ENCODE results near the gene FAM53A. TPM values are rescaled to one million over a fixed set of nuclear protein-coding genes. Genes with fewer than 3 reads are reported as not detected.
"Not testable (repeated sequence)": the region's sequence is repeated elsewhere in the genome, so short reads cannot be mapped to it uniquely, and the experiment has no call there.

Gene FAM53A
- total RNA-seq, 1 experiment from 2014 or later, result 7.3 TPM

DNA sequence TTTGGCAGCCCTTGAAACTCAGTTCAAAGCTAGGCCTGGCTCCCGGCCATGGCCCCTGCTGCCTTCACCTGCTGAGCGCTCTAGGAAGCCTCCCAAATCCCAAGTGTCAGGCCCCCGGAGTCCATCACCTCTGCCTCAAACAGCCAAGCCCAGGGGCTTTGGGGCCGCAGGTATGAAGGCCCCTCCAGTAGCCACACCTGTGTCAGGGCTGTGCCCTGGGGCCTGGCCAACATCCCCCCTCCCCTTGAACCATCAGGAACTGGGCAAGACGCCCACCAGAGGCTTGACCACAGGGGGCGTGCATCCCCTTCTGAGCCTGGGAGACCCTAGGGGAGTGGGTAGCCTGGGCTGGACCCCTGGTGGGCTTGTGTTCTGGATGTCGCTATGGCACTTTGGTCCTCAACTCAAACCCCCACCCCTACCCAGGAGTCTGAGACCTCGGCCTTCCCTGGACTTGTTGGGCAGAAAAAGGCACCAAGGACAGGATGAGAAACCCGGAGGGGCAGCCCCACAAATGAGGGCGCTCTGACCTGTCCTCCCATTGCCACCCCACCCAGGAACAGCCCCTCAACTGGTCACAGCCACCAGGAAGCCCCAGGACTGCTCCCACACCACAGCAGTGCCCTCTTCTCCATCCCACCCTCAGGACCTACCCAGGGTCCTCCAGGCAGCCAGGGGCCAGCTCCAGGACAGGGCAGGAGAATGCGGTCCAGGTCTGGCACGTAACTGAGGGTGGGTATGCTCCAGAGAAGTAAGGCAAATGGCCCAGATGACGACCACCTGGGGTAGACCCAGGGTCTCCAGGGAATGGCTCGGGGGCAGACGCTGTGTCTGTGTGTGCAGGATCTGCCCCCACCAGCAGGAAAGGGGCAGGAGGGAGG lies 32.2 kb upstream of the FAM53A start:
- no peak for DNase-seq (ENCODE audit: low read depth)

- no peak for DNase-seq (ENCODE audit: low read depth)
Measured at GRCh38 chr4:1715002-1715758, 31.1 kb upstream of the FAM53A start.

DNA sequence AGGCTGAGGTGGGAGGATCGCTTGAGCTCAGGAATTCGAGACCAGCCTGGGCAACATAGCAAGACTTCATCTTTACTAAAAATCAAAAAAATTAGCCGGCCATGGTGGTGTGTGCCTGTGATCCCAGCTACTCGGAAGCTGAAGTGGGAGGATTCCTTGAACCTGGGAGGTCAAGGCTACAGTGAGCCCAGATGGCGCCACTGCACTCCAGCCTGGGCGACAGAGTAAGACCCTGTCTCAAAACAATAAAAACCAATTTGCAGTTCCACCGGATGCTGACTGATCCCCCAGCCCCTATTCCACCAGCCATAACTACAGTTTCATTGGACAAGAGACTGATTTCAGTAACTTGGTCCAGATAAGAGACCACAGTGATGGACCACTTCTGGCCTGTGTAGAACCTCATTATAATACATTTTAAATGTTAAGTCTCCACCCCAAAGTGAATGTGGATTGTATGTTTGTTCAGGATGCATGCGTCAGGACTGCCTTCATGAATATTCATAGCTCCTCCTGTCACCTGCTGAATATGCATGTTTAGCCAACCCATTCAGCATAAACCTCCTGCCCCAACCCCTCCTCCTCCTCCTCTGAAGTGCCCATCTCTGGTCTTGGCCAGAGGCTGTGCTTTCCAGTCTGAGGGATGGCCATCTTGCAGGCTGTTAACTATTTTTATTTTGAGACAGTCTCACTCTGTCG lies 30.3 kb upstream of the FAM53A start:
- peak; percentile 60 for DNase-seq (ENCODE audit: low read depth)

GRCh38 chr4:1713003-1713851 lies 29.1 kb upstream of the FAM53A start:
- DNase-seq (ENCODE audit: low read depth), result no peak

DNA sequence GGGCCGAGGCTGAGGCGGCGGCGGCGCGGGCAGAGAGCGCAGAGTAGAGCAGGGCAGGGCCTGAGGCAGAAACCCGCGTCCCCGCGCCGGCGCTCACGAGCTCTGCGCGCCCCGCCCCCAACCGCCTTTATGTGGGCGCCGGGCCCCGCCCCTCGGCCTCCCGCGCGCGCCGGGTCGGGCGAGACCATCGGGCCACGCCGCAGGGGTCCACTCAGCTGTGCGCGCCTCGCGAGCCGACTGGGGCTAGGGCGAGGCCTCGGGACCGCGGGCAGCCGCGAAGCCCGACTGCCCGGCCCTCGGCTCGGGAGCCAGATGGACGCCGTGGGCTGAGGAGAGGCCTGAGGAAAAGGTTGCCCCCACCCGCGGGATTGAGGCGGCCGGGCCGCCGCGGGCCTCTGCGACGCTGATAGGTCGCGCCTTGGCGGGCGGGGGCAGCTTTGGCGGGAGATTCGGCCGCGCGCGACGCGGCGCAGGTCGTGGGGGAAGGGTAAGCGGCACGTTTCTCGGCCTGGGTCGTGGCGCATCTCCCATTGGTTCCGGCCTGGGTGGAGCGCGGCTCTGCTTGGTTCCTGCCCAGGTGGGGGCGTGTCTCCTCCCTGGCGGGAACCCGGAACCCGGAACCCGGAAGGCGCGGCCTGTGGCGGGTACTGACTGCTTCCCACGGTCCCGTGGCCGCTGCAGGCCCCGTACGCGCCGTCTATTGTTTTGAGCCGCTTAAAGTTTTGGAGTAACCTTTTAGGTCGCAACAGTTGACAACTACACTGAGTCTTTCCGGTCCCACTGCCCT lies 28.3 kb upstream of the FAM53A start, which contains the start of gene SLBP:
Gene SLBP (minus strand): TSS at position 104 of the 787 bp plus-strand sequence. CDS start 131 bp downstream, outside the sequence.
- DNase-seq (ENCODE audit: low read depth), result peak; percentile 93

- DNase-seq (ENCODE audit: low read depth), result peak; percentile 52
Measured at GRCh38 chr4:1711571-1712215, 27.6 kb upstream of the FAM53A start.

GRCh38 chr4:1711055-1711570 lies 27.0 kb upstream of the FAM53A start:
- no peak for DNase-seq (ENCODE audit: low read depth)

DNA sequence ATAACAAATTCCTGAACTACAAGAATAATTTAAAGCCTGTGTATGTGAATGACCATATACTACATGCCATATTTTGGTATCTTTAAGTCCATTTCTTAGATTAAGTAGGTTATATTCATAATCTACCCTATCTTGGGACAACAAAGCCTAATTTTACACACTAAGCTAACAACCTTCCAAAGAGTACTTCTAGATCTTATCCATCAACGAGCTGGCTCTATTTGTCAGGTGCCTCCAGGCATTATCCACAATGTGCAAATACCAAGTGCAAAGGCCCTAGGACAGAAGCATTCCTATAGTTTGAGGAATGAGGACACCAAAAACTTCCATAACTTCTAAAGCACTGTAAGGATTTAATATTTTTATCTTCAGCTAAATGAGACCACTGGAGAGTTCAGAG lies 24.5 kb upstream of the FAM53A start:
- DNase-seq (ENCODE audit: low read depth), result no peak

GRCh38 chr4:1706358-1706757 lies 22.2 kb upstream of the FAM53A start:
- no peak for DNase-seq (ENCODE audit: low read depth)

GRCh38 chr4:1705732-1706131 lies 21.6 kb upstream of the FAM53A start:
- DNase-seq (ENCODE audit: low read depth), result no peak

DNA sequence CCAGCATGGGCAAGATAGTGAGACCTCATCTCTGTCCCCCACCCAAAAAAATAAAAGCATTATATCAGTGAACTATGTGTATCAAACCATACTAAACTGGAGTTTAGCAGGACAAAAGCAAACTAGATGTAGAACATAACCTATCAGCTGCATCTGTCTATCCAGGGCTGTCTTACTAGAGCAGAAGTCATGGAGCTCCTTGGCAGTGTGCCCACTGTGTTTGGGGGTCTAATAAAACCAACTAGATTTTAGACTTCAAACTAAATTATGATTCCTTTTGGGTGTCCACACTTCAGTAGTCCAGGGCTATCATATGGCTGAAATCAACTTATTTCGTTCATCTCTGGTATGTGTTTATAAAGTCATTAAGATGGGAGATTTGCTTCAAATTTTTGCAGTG lies 19.8 kb upstream of the FAM53A start:
- DNase-seq (ENCODE audit: low read depth), result no peak

GRCh38 chr4:1701671-1702070 lies 17.6 kb upstream of the FAM53A start:
- DNase-seq (ENCODE audit: low read depth), result not testable (repeated sequence)

- DNase-seq (ENCODE audit: low read depth), result no peak
Measured at GRCh38 chr4:1695913-1696312, 11.8 kb upstream of the FAM53A start.

DNA sequence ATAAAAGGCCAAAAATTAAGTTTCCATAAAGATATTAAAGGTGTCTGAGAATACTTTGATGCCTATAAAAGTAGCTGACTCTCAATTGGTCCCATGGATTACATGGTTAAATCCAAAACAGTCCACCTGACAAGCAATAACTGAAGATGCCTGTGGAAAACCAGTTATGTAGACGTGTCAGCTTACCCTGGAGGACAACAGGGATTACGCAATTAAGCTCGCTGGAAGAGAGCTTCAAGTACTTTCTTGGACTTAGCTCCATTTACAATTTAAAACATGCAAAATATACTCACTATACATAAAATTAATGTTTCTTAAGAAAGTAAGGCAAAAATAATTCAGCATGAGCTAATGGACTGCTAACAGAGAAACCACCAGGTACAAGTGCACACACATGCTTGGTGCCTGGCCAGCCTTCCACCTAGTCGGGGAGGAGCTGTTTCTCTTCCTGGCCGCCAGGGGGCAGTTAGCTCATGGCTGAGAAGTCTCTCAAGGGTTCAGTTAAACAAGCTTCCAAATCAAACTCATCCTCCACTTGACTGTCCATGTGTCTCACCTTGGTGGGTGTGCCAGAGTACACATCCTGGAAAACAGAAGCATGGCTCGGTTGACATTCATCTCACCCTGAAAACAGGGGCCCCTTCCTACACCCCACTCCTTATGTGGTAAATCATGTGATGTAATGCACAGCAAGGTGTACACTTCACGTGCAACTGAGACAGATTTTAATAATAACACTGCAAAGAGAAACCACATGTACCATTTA lies 9.2 kb upstream of the FAM53A start:
- peak; percentile 65 for DNase-seq (ENCODE audit: low read depth)

DNA sequence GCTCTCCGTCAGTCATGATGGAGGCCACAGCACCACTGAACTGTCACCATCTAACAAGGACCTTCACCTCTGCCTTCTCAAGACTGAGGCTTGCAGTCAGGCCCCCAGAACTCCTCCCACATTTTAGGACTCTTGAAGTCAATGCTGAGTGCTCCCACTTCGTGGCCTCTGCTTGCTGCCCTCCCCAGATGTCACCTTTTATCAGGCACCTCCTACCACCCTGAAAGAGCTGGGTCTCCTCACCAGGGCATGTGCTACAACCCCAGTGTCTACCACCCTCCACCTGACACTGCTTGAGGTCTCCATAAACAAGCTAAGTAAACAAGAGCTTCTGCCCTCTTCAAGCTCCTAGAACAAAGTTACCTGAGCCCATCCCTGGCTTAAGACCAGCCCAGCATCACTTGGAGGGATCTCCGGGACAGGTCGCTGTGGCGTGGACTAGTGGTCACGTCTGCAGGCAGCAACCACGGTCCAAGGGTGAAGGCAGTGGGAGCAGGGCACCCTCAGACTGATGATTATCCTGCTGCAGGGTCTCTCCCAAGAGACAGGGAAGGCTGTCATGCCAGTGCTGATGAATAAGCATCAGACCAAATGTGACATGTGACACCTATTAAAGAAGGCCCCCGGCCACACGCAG lies 7.7 kb upstream of the FAM53A start:
- no peak for DNase-seq (ENCODE audit: low read depth)

DNA sequence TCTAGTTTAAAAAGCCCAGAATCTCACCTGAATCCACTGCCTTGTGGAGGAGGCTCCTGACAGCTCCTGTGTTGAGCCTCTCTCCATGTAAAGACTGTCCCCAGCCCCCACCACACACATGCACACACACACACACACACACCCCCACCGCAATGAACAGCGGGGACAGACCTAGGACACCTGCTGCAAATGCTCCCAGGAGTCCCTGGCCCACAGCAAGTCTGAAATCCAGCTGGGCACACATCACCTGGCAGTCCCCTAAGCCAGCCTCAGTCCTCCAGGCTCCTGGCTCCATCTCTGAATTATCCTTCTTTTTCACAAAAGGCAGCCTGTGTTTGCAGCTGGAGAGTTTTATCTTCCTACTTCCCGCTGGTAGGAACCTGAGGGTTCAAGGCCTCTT lies 6.6 kb upstream of the FAM53A start:
- no peak for DNase-seq (ENCODE audit: low read depth)

- no peak for DNase-seq (ENCODE audit: low read depth)
Measured at GRCh38 chr4:1686440-1687036, 2.4 kb upstream of the FAM53A start.
